HFFc6 (cell line): Measurements from ENCODE around the gene ADH1C. TPM values are rescaled to one million over a fixed set of nuclear protein-coding genes. Genes with fewer than 3 reads are reported as not detected.
"Not testable (repeated sequence)": the region's sequence is repeated elsewhere in the genome, so short reads cannot be mapped to it uniquely, and the experiment has no call there.

ENCODE experiments used
- DNase-seq: peaks from one replicate; pipeline ENCODE4 v3.0.0-alpha.2; 2018
- H3K27ac Mint-ChIP-seq: 2 replicates; pipeline ENCODE4 v1.8.0; 2020; ENCODE audit warnings: mild to moderate bottlenecking, mixed read lengths
- H3K27me3 Mint-ChIP-seq: 2 replicates; pipeline ENCODE4 v1.8.0; 2021; ENCODE audit warnings: mild to moderate bottlenecking, moderate library complexity, mixed read lengths; ENCODE audit not compliant: insufficient read depth
- H3K36me3 Mint-ChIP-seq: 2 replicates; pipeline ENCODE4 v1.8.0; 2021; ENCODE audit warnings: low read depth, mixed read lengths
- H3K4me1 Mint-ChIP-seq: 2 replicates; pipeline ENCODE4 v1.8.0; 2020; ENCODE audit warnings: low read depth, mixed read lengths
- H3K4me3 Mint-ChIP-seq: 2 replicates; pipeline ENCODE4 v1.8.0; 2020; ENCODE audit warnings: mild to moderate bottlenecking, moderate library complexity, mixed read lengths
- H3K9me3 Mint-ChIP-seq: 2 replicates; pipeline ENCODE4 v1.8.0; 2020; ENCODE audit warnings: mild to moderate bottlenecking, mixed read lengths
- total RNA-seq, 6 experiments: library from RNA; stranded (reverse); fragmentation: NEBNext Ultra II Directional; extraction: Animal tissue kit (Norgen Biotek cat#: 25700); gene quantifications; 2 replicates in 1 of 6; 3 replicates in 5 of 6; pipeline ENCODE4 v1.2.3, GENCODE V29; 2021
- TF ChIP-seq, protein P1 (sequence below): fragments of 200-600 bp; sonication (generic); IDR thresholded peaks from 2 replicates; pipeline ENCODE4 v1.5.0; 2021; ENCODE audit warnings: antibody characterized with exemption, mild to moderate bottlenecking

The ADH1C gene
- total RNA-seq, 6 experiments from 2014 or later = not detected

- H3K4me1 Mint-ChIP-seq = no peaks in the 10 kb centered on the region
- no peaks in the 10 kb centered on the region for H3K36me3 Mint-ChIP-seq
- no peak overlapping the region for H3K27ac Mint-ChIP-seq
- no peak overlapping the region for H3K4me3 Mint-ChIP-seq
- DNase-seq = no peak
- TF ChIP-seq, protein P1, sequence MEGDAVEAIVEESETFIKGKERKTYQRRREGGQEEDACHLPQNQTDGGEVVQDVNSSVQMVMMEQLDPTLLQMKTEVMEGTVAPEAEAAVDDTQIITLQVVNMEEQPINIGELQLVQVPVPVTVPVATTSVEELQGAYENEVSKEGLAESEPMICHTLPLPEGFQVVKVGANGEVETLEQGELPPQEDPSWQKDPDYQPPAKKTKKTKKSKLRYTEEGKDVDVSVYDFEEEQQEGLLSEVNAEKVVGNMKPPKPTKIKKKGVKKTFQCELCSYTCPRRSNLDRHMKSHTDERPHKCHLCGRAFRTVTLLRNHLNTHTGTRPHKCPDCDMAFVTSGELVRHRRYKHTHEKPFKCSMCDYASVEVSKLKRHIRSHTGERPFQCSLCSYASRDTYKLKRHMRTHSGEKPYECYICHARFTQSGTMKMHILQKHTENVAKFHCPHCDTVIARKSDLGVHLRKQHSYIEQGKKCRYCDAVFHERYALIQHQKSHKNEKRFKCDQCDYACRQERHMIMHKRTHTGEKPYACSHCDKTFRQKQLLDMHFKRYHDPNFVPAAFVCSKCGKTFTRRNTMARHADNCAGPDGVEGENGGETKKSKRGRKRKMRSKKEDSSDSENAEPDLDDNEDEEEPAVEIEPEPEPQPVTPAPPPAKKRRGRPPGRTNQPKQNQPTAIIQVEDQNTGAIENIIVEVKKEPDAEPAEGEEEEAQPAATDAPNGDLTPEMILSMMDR = no peak
- no peaks in the 10 kb centered on the region for H3K9me3 Mint-ChIP-seq
- peaks cover 1% of the 10 kb centered on the region; the same call in 1 of the 2 replicates for H3K27me3 Mint-ChIP-seq
Measured at GRCh38 chr4:99324361-99324760, 28.2 kb downstream of the ADH1C start.

DNA sequence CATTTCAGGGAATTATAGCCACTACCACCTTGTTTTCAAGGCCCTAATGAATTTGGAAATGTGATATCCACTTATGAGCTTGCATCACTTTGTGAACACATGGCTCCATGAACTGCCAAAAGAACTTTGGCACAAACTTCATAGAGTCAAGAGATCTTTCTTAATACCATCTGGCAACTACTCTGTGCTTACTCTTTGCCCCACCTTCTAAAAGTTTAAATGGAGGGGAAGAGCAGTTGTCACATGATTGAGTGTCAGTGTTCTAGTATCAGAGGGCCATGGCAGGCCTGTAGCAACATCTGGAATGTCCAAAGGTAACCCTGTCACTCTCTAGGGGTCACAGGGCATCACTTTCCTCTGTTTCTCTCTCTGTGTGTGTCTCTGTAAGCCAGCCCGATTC is 28.8 kb downstream of the ADH1C start:
- H3K36me3 Mint-ChIP-seq = no peaks in the 10 kb centered on the region
- H3K4me3 Mint-ChIP-seq = no peak overlapping the region
- TF ChIP-seq, protein P1 = no peak
- H3K9me3 Mint-ChIP-seq = no peaks in the 10 kb centered on the region
- no peak overlapping the region for H3K27ac Mint-ChIP-seq
- H3K4me1 Mint-ChIP-seq = no peaks in the 10 kb centered on the region
- peaks cover 1% of the 10 kb centered on the region; the same call in 1 of the 2 replicates for H3K27me3 Mint-ChIP-seq
- DNase-seq = no peak

GRCh38 chr4:99321241-99322191 is 31.0 kb downstream of the ADH1C start, which contains the start of gene ADH1B:
Gene ADH1B, minus strand, starts transcription at chr4:99321401. Its CDS starts 70 bp downstream, at chr4:99321331.
- H3K27ac Mint-ChIP-seq = no peak within 1 kb of the TSS

DNA sequence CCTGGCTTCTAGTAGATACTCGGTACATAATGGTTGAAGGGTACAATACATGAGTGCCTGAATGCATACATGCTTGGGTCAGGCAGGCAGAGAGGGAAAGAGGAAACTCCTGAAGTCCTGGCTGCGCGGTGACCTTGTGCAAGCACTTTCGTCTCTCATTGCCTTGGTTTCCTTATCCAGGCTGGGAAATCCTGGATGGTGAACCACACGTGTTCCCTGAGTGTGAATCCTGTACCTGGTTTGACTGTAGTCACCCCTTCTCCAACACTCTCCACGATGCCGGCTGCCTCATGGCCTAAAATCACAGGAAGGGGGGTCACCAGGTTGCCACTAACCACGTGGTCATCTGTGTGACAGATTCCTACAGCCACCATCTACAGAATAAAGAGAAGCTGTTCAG is 34.7 kb downstream of the ADH1C start:
- not testable (repeated sequence) for H3K9me3 Mint-ChIP-seq, H3K36me3 Mint-ChIP-seq, H3K27me3 Mint-ChIP-seq, H3K4me3 Mint-ChIP-seq, DNase-seq, H3K27ac Mint-ChIP-seq, H3K4me1 Mint-ChIP-seq

More at GRCh38 chr4:99321241-99322191, 31.0 kb downstream of the ADH1C start, which contains the start of gene ADH1B:
- TF ChIP-seq, protein P1 = no peak
- Mint-ChIP-seq H3K4me3 (no peak within 1 kb of the TSS), H3K36me3 (no peaks in the 10 kb centered on the region), H3K4me1 (no peaks in the 10 kb centered on the region), H3K27me3 (peaks cover 1% of the 10 kb centered on the region; the same call in 1 of the 2 replicates), H3K9me3 (no peaks in the 10 kb centered on the region)
- no peak for DNase-seq

- TF ChIP-seq, protein P1 = no peak
- Mint-ChIP-seq H3K4me3 (no peak overlapping the region), H3K4me1 (no peaks in the 10 kb centered on the region), H3K36me3 (no peaks in the 10 kb centered on the region), H3K9me3 (no peaks in the 10 kb centered on the region), H3K27ac (no peak overlapping the region), H3K27me3 (no peaks in the 10 kb centered on the region)
- no peak for DNase-seq
Measured at GRCh38 chr4:99317354-99317753, 35.2 kb downstream of the ADH1C start.

GRCh38 chr4:99315839-99316238 is 36.7 kb downstream of the ADH1C start:
- Mint-ChIP-seq H3K27ac (no peak overlapping the region), H3K27me3 (no peaks in the 10 kb centered on the region), H3K9me3 (no peaks in the 10 kb centered on the region), H3K4me3 (no peak overlapping the region), H3K36me3 (no peaks in the 10 kb centered on the region), H3K4me1 (no peaks in the 10 kb centered on the region)
- TF ChIP-seq, protein P1 = no peak
- no peak for DNase-seq
